ENCODE data around the gene DTX1. TPM values are rescaled to one million over a fixed set of nuclear protein-coding genes. Genes with fewer than 3 reads are reported as not detected.
A peak's percentile ranks its signal among the peaks of the same experiment; 100 is the strongest.

The DTX1 gene
- total RNA-seq, 1 experiment from 2014 or later = not detected

GRCh38 chr12:113094738-113095137 lies 38.2 kb downstream of the DTX1 start:
- DNase-seq (ENCODE audit: low read depth) = no peak

GRCh38 chr12:113095405-113095804 lies 38.9 kb downstream of the DTX1 start:
- DNase-seq (ENCODE audit: low read depth) = no peak

DNA sequence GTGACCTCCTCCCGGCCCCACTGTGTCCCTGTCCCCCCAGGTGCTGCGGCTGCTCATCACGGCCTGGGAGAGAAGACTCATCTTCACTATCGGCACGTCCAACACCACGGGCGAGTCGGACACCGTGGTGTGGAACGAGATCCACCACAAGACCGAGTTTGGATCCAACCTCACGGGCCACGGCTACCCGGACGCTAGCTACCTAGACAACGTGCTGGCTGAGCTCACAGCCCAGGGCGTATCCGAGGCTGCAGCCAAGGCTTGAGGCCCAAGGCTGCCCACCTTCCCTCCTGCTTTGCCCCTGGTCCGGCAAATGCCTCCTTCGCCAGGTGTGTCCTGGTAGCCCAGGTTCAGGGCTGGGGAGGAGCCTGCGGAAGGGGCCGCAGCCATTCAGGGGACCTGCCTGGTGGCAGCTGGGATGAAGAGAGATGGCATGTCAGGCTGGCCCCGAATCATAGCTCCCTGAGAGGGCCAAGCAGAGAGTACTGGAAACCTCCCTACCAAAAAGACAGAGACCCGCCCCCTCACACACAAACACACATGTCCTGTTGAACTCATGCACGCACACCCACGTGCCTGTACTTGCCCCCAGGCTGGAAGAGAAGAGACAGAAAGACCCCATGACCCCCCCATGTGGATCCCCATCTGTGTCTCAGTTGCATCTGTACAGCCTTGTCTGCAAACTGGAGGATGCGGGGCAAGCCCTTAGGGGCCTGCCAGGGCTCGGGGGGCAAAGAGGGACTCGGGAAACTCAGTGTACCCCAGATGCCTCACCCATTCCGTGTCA lies 40.3 kb downstream of the DTX1 start:
- no peak for DNase-seq (ENCODE audit: low read depth)

DNA sequence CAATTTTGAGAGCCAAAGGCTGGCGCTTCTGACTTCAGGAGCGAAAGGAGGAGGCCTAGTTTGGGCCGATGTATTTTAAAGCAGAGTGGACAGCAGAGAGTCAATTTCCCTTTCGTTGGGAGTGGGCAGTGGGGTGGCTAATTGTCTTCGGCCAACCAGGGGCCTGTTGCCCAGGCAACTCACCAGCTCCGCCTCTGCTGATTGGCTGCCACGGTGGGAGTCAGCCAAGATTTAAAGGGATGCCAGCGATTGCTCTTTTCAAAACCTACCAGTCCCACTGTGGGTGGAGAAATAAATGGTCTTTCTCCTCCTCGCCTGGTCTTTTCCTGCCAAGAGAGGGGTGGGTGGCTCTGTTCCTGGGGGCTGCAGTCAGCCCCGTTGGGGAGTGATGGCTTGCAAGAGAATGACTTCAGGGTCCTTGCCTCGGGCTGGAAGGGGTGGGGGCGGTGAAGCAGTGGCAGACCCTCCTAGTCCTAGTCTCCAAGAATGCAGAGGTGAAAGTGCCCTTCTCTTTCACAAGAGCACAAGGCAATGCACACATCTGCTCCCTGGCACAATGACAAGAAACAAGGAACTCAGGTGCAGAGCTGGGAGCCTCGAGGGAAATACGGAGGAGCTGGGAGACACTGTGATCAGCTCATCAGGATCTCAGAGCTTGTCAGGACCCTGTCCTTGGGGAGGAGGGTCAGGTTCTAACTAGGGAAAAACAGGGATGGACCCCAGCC lies 41.3 kb downstream of the DTX1 start:
- DNase-seq (ENCODE audit: low read depth) = no peak

DNA sequence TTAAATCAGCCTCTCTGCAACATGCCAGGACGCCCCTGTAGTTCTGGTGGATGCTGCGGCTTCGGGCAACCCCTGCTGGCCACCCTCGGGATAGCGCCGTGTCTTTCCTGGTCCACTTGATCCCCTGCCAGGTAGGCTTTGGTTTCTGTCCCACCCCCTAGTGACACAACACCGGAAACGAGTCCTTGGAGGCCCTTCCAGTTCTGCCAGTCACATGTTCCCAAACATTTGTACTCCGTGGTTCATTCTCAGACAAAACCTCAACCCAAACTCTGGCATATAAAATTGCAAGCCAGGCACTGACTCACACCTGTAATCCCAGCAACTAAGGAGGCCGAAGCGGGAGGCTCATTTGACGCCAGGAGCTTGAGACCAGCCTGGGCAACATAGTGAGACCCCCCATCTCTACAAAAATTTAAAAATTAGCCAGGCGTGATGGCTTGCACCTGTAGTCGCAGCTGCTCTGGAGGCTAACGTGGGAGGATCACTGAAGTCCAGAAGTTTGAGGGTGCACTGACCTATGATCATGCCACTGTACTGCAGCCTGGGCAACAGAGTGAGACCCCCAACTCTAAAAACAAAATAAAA lies 42.0 kb downstream of the DTX1 start:
- DNase-seq (ENCODE audit: low read depth) = peak; percentile 86

- DNase-seq (ENCODE audit: low read depth) = no peak
Observed at GRCh38 chr12:113099364-113099763, 42.8 kb downstream of the DTX1 start.

DNA sequence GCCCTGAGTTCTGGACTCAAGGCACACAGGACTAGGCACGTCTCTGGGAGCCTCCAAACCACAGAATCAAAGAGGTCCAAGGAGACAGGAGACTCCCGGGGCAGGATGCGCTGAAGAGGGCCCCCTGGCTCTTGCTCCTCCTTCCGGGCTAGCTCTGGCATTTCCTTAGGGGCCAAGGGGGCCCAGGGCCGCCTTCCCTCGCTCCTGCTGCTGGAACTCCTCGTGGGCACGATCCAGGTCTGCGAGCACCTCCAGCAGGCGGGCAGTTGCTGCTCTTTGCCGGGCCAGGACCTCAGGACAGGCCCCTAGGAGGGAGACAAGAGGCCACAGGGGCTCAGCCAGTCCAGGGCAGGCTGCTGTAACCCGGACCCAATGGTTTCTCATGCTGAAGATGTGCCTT lies 43.2 kb downstream of the DTX1 start:
- DNase-seq (ENCODE audit: low read depth) = no peak

- DNase-seq (ENCODE audit: low read depth) = no peak
Observed at GRCh38 chr12:113101751-113102150, 45.2 kb downstream of the DTX1 start.

- no peak for DNase-seq (ENCODE audit: low read depth)
Observed at GRCh38 chr12:113102811-113103210, 46.3 kb downstream of the DTX1 start.

DNA sequence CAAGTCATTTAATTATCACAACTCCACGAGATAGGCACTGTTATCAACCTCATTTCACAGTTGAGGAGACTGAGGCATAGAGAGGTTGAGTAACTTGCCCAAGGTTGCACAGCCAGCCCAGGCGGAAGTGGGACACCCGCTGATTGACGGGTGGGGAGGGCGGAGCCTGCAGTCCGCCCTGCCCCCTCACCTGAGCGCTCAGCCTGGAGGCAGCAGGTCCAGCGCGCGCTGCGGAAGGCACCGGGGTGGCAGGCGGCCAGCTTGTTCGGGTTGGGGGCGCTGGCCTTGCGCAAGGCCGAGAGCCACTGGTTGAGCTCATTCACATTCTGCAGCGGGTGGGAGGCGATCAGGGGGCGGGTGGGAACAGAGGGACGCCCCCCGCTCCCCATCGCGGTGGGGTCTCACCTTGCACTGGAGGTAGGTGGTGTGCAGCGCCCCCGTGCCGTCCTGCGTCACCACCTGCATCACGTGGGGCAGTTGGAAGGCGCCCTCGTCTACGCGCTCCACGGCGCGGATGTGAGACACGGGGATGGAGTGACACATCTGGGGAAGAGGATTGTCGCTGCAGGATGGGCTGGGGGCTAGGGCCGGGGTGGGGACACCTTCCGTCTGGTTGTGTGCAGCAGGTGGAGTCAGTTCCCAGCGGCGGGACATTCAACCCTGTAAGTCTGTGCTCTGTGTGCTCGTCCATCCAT lies 47.4 kb downstream of the DTX1 start:
- no peak for DNase-seq (ENCODE audit: low read depth)

GRCh38 chr12:113104953-113105510 lies 48.5 kb downstream of the DTX1 start:
- no peak for DNase-seq (ENCODE audit: low read depth)

- no peak for DNase-seq (ENCODE audit: low read depth)
Observed at GRCh38 chr12:113105606-113106271, 49.2 kb downstream of the DTX1 start.

GRCh38 chr12:113106361-113106760 lies 49.8 kb downstream of the DTX1 start:
- DNase-seq (ENCODE audit: low read depth) = no peak

DNA sequence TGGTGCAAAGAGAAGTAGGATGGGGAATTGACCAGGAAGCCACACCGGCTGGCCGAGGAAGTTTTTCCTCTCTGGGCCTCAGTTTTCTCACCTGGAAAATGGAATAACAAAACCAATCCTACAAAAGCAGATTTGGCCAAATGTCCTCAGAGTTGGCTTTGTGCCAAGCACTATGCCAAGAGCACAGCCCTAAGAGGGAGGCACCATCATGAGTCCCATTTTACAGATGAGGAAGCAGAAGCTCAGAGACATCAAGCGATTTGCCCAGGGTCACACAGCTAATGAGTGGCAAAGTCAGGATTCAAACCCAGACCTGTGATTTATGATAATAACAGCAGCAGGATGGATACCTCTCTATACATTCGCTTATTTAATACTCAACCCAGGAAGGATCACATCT lies 51.8 kb downstream of the DTX1 start:
- no peak for DNase-seq (ENCODE audit: low read depth)

DNA sequence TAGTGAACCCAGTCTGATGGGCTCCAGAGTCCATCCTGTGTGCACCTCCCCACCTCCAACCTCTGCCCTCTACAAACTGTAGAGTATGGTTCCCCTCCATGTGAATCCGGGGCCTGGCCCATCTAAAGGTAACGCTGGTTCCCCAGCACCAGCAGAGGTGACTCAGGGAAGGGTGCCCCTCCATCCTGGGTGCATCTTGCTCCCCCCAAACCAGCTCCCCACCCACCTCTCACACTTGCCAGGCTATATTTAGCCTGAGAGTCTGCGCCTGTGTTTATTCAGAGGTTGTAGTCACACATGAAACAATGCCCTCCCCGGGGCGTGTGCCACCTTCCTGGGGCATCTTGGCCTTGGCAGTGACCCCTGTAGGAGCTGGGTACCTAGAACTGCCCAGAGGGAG lies 52.8 kb downstream of the DTX1 start:
- no peak for DNase-seq (ENCODE audit: low read depth)

GRCh38 chr12:113109872-113110599 lies 53.5 kb downstream of the DTX1 start:
- no peak for DNase-seq (ENCODE audit: low read depth)

GRCh38 chr12:113111247-113111646 lies 54.7 kb downstream of the DTX1 start:
- DNase-seq (ENCODE audit: low read depth) = no peak

- no peak for DNase-seq (ENCODE audit: low read depth)
Observed at GRCh38 chr12:113112043-113112899, 55.7 kb downstream of the DTX1 start.

- no peak for DNase-seq (ENCODE audit: low read depth)
Observed at GRCh38 chr12:113113397-113113796, 56.9 kb downstream of the DTX1 start.
